Neural cell (in vitro differentiated cells): ENCODE results near the gene GMPR2. TPM values are rescaled to one million over a fixed set of nuclear protein-coding genes. Genes with fewer than 3 reads are reported as not detected.

Experiments
- H2AFZ ChIP-seq: fragments of 200-600, 300-800 bp; sonication (generic), shearing (Covaris generic); 2 replicates; pipeline ENCODE4 v1.6.0; 2014; ENCODE audit warnings: low read depth, mild to moderate bottlenecking, antibody characterized with exemption, low read length, moderate library complexity
- H3F3A ChIP-seq: fragments of 200-600 bp; shearing (Covaris generic); 2 replicates; pipeline ENCODE4 v1.6.1; 2016; ENCODE audit warnings: mild to moderate bottlenecking, moderate library complexity, mixed read lengths, antibody characterized with exemption, low read length; ENCODE audit not compliant: insufficient read depth, poor library complexity, severe bottlenecking
- H3K27ac ChIP-seq: fragments of 200-600, 300-800 bp; sonication (generic), shearing (Covaris generic); 2 replicates; pipeline ENCODE4 v1.5.1; 2014; ENCODE audit warnings: mild to moderate bottlenecking, low read length, moderate library complexity
- H3K27me3 ChIP-seq: fragments of 300-800, 200-600 bp; sonication (generic), shearing (Covaris generic); 2 replicates; pipeline ENCODE4 v1.6.0; 2014; ENCODE audit warnings: mild to moderate bottlenecking, low read depth, low read length, moderate library complexity; ENCODE audit not compliant: insufficient read depth
- H3K36me3 ChIP-seq: fragments of 300-800, 200-600 bp; sonication (generic), shearing (Covaris generic); 2 replicates; pipeline ENCODE4 v1.5.1; 2014; ENCODE audit warnings: mild to moderate bottlenecking, antibody characterized with exemption, low read length, moderate library complexity; ENCODE audit not compliant: insufficient read depth
- H3K4me2 ChIP-seq: fragments of 300-800, 200-600 bp; sonication (generic), shearing (Covaris generic); 2 replicates; pipeline ENCODE4 v1.6.0; 2014; ENCODE audit warnings: mild to moderate bottlenecking, low read length
- H3K4me3 ChIP-seq: fragments of 300-800, 200-600 bp; sonication (generic), shearing (Covaris generic); 2 replicates; pipeline ENCODE4 v1.5.1; 2014; ENCODE audit warnings: mild to moderate bottlenecking, low read length, moderate library complexity
- H3K79me2 ChIP-seq: fragments of 200-600 bp; shearing (Covaris generic); replicated peaks from 2 replicates; pipeline ENCODE4 v1.6.0; 2014; ENCODE audit warnings: mild to moderate bottlenecking, low read length, moderate library complexity; ENCODE audit not compliant: insufficient read depth
- H3K9ac ChIP-seq: fragments of 300-800, 200-600 bp; sonication (generic), shearing (Covaris generic); 2 replicates; pipeline ENCODE4 v1.6.1; 2016; ENCODE audit warnings: mild to moderate bottlenecking, low read length, mixed read lengths
- H3K9me2 ChIP-seq: fragments of 200-600 bp; shearing (Covaris generic); 2 replicates; pipeline ENCODE4 v1.6.1; 2016; ENCODE audit warnings: mild to moderate bottlenecking, low read length, mixed read lengths; ENCODE audit not compliant: insufficient read depth
- H3K9me3 ChIP-seq: fragments of 200-600, 300-800 bp; sonication (generic), shearing (Covaris generic); 2 replicates; pipeline ENCODE4 v1.6.1; 2016; ENCODE audit warnings: mild to moderate bottlenecking, mixed run types, low read length, moderate library complexity, mixed read lengths
- H4K20me1 ChIP-seq: fragments of 200-600 bp; shearing (Covaris generic); 2 replicates; pipeline ENCODE4 v1.6.1; 2016; ENCODE audit warnings: mild to moderate bottlenecking, mixed run types; ENCODE audit not compliant: insufficient read depth
- CTCF ChIP-seq: fragments of 450-650 bp; IDR thresholded peaks from 2 replicates; pipeline ENCODE4 v1.5.1; 2014; ENCODE audit warnings: antibody characterized with exemption, mild to moderate bottlenecking, moderate library complexity; ENCODE audit not compliant: poor library complexity, severe bottlenecking
- EP300 ChIP-seq: fragments of 450-650 bp; conservative IDR thresholded peaks from 2 replicates; pipeline ENCODE4 v1.6.1; 2014; ENCODE audit warnings: antibody characterized with exemption, mild to moderate bottlenecking, moderate library complexity; ENCODE audit not compliant: poor library complexity, severe bottlenecking
- EZH2 ChIP-seq: fragments of 200-600, 300-800 bp; shearing (Covaris generic), sonication (generic); IDR thresholded peaks from 2 replicates; pipeline ENCODE4 v1.6.1; 2014; ENCODE audit warnings: antibody characterized with exemption, low read length, borderline replicate concordance, mild to moderate bottlenecking; ENCODE audit not compliant: insufficient read depth, poor library complexity, severe bottlenecking
- MXI1 ChIP-seq: fragments of 450-650 bp; conservative IDR thresholded peaks from 2 replicates; pipeline ENCODE4 v1.6.1; 2014; ENCODE audit warnings: antibody characterized with exemption, mild to moderate bottlenecking; ENCODE audit not compliant: poor library complexity, severe bottlenecking
- POLR2AphosphoS5 ChIP-seq: IDR thresholded peaks from 2 replicates; pipeline ENCODE4 v1.6.1; 2012
- RAD21 ChIP-seq: fragments of 450-650 bp; conservative IDR thresholded peaks from 2 replicates; pipeline ENCODE4 v1.6.1; 2014; ENCODE audit warnings: antibody characterized with exemption, mild to moderate bottlenecking, moderate library complexity
- REST ChIP-seq: IDR thresholded peaks from 2 replicates; pipeline ENCODE4 v1.6.1; 2012; ENCODE audit warnings: borderline replicate concordance
- SMC3 ChIP-seq: fragments of 450-650 bp; conservative IDR thresholded peaks from 2 replicates; pipeline ENCODE4 v1.6.1; 2014; ENCODE audit warnings: antibody characterized with exemption, mild to moderate bottlenecking, moderate library complexity; ENCODE audit not compliant: poor library complexity
- TAF1 ChIP-seq: IDR thresholded peaks from 2 replicates; pipeline ENCODE4 v1.6.1; 2012; ENCODE audit warnings: low read depth
- polyA plus RNA-seq: library from polyadenylated mRNA; depleted of rRNA; stranded (reverse); fragments of >200 nt; gene quantifications from 2 replicates; pipeline ENCODE4 v1.2.3, GENCODE V29; 2014

GMPR2 gene
- polyA plus RNA-seq, 1 donor from 2014 or later: 132 TPM

DNA sequence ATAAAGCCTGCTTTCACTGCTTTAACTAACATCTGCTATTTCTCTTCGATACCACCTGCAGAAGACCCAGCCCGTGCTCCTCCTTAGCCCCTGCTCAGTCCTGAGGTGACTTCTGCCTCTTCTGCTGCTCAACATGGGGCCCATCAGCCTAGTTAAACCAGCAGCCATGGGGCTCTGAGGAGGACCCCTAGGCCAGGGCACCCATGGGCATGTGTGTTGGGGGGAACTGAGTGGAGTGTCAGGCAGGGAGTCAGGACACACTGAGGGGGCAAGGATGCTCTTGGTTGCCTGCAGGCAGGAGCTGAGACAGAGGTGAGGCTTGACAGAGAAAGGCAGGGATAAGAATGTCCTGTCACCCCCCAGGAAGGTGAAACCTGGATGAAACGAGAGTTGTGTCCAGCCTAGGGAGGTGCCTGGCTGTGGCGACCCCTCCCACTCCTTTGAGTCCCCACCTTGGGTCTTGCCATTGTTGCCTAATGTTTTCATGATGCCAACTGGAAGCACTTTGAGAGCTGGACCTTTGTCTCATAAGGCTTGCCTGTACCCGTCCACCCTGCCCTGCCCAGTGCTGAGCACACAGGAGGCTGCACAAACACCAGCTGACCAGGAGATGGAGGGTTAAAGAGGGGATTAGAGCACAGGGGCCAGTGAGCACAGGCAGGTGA lies 51.2 kb downstream of the GMPR2 start:
- H3K36me3 ChIP-seq: no peaks in the 10 kb centered on the region
- no peak overlapping the region for H3K27ac ChIP-seq
- no peaks in the 10 kb centered on the region for H3K27me3 ChIP-seq
- no peaks in the 10 kb centered on the region for H4K20me1 ChIP-seq
- H3K9me2 ChIP-seq: no peaks in the 10 kb centered on the region
- no peak overlapping the region for H3K9ac ChIP-seq
- no peak overlapping the region for H2AFZ ChIP-seq
- no peak overlapping the region for H3K4me2 ChIP-seq
- no peaks in the 10 kb centered on the region for H3F3A ChIP-seq
- H3K4me3 ChIP-seq: no peak overlapping the region
- no peaks in the 10 kb centered on the region for H3K79me2 ChIP-seq
- TF ChIP-seq TAF1: no peak
- no peak for TF ChIP-seq MXI1
- TF ChIP-seq POLR2AphosphoS5: no peak
- no peak for TF ChIP-seq EZH2
- TF ChIP-seq EP300: no peak
- TF ChIP-seq REST: no peak
- TF ChIP-seq RAD21: no peak
- no peak for TF ChIP-seq SMC3
- no peak for TF ChIP-seq CTCF
- H3K9me3 ChIP-seq: no peaks in the 10 kb centered on the region

GRCh38 chr14:24284501-24285035 lies 51.8 kb downstream of the GMPR2 start:
- TF ChIP-seq REST (no peak), EP300 (no peak), RAD21 (no peak), TAF1 (no peak), EZH2 (no peak), CTCF (no peak), MXI1 (no peak), POLR2AphosphoS5 (no peak)
- no peak overlapping the region for H3K27ac ChIP-seq
- no peak overlapping the region for H3K9ac ChIP-seq
- no peaks in the 10 kb centered on the region for H3F3A ChIP-seq
- H4K20me1 ChIP-seq: no peaks in the 10 kb centered on the region
- no peaks in the 10 kb centered on the region for H3K79me2 ChIP-seq
- H3K4me3 ChIP-seq: no peak overlapping the region
- H2AFZ ChIP-seq: no peak overlapping the region
- H3K9me2 ChIP-seq: no peaks in the 10 kb centered on the region
- no peak overlapping the region for H3K4me2 ChIP-seq
- no peaks in the 10 kb centered on the region for H3K36me3 ChIP-seq
- H3K9me3 ChIP-seq: no peaks in the 10 kb centered on the region
- H3K27me3 ChIP-seq: no peaks in the 10 kb centered on the region
